ENCODE results near the gene MAB21L3.

DNA sequence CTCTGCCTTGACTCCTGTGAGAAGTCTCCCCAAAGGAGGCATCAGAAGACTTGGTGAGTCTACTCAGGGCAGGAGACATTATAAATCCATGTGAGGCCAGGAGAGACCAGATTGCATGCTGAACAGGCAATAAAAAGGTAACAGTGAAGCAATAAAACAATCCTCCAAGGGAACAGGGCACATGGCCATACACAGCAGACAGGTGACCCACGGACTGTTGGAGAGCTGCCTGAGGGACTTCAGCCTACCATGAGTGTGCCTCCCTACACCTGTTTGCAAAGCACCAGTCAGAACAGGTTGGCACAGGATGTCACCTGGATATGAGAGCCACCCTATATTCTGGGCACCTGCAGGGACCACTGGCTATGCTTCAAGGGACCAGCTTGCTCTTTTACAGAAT, 67.6 kb downstream of the MAB21L3 start:
- TF ChIP-seq, protein P1, sequence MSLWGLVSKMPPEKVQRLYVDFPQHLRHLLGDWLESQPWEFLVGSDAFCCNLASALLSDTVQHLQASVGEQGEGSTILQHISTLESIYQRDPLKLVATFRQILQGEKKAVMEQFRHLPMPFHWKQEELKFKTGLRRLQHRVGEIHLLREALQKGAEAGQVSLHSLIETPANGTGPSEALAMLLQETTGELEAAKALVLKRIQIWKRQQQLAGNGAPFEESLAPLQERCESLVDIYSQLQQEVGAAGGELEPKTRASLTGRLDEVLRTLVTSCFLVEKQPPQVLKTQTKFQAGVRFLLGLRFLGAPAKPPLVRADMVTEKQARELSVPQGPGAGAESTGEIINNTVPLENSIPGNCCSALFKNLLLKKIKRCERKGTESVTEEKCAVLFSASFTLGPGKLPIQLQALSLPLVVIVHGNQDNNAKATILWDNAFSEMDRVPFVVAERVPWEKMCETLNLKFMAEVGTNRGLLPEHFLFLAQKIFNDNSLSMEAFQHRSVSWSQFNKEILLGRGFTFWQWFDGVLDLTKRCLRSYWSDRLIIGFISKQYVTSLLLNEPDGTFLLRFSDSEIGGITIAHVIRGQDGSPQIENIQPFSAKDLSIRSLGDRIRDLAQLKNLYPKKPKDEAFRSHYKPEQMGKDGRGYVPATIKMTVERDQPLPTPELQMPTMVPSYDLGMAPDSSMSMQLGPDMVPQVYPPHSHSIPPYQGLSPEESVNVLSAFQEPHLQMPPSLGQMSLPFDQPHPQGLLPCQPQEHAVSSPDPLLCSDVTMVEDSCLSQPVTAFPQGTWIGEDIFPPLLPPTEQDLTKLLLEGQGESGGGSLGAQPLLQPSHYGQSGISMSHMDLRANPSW (CRISPR knock-in tag; IDR thresholded peaks at IDR 0.05; ENCODE audit: borderline replicate concordance): no peak
- TF ChIP-seq CHD2 (IDR thresholded peaks at IDR 0.05; ENCODE audit: low read depth, low read length) (no peak), KDM1A (CRISPR knock-in tag; IDR thresholded peaks at IDR 0.05) (no peak), RFXANK (CRISPR knock-in tag; IDR thresholded peaks at IDR 0.05) (no peak), POLR2AphosphoS5 (IDR thresholded peaks at IDR 0.05; ENCODE audit: low read depth, low read length) (no peak), CEBPB (IDR thresholded peaks at IDR 0.05; ENCODE audit: borderline replicate concordance, low read depth, low read length) (no peak), NFRKB (IDR thresholded peaks at IDR 0.05) (no peak), TCF7L2 (IDR thresholded peaks at IDR 0.05; ENCODE audit: low read depth, low read length) (no peak), BHLHE40 (IDR thresholded peaks at IDR 0.05; ENCODE audit: low read length) (no peak)
- TF ChIP-seq, protein P2, sequence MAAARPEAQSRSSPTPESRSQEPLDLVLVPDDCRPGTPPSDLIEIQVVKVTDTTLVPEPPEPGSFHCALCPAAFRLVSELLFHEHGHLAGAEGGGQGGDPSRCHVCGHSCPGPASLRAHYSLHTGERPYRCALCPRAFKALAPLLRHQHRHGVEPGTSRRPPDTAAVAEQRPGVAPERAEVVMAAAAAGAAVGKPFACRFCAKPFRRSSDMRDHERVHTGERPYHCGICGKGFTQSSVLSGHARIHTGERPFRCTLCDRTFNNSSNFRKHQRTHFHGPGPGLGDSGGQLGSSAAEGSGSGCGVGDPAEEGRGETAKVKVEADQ (CRISPR knock-in tag; IDR thresholded peaks at IDR 0.05; ENCODE audit: borderline replicate concordance): no peak
- TF ChIP-seq, protein P3, sequence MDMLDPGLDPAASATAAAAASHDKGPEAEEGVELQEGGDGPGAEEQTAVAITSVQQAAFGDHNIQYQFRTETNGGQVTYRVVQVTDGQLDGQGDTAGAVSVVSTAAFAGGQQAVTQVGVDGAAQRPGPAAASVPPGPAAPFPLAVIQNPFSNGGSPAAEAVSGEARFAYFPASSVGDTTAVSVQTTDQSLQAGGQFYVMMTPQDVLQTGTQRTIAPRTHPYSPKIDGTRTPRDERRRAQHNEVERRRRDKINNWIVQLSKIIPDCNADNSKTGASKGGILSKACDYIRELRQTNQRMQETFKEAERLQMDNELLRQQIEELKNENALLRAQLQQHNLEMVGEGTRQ (IDR thresholded peaks at IDR 0.05; ENCODE audit: low read depth, low read length): no peak
- TF ChIP-seq, protein P3 (CRISPR knock-in tag; IDR thresholded peaks at IDR 0.05; ENCODE audit: borderline replicate concordance): no peak
- TF ChIP-seq, protein P4, sequence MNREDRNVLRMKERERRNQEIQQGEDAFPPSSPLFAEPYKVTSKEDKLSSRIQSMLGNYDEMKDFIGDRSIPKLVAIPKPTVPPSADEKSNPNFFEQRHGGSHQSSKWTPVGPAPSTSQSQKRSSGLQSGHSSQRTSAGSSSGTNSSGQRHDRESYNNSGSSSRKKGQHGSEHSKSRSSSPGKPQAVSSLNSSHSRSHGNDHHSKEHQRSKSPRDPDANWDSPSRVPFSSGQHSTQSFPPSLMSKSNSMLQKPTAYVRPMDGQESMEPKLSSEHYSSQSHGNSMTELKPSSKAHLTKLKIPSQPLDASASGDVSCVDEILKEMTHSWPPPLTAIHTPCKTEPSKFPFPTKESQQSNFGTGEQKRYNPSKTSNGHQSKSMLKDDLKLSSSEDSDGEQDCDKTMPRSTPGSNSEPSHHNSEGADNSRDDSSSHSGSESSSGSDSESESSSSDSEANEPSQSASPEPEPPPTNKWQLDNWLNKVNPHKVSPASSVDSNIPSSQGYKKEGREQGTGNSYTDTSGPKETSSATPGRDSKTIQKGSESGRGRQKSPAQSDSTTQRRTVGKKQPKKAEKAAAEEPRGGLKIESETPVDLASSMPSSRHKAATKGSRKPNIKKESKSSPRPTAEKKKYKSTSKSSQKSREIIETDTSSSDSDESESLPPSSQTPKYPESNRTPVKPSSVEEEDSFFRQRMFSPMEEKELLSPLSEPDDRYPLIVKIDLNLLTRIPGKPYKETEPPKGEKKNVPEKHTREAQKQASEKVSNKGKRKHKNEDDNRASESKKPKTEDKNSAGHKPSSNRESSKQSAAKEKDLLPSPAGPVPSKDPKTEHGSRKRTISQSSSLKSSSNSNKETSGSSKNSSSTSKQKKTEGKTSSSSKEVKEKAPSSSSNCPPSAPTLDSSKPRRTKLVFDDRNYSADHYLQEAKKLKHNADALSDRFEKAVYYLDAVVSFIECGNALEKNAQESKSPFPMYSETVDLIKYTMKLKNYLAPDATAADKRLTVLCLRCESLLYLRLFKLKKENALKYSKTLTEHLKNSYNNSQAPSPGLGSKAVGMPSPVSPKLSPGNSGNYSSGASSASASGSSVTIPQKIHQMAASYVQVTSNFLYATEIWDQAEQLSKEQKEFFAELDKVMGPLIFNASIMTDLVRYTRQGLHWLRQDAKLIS (CRISPR knock-in tag; IDR thresholded peaks at IDR 0.05): no peak
